HepG2 (cell line): Measurements from ENCODE around the gene NUDT13. TPM values are rescaled to one million over a fixed set of nuclear protein-coding genes. Genes with fewer than 3 reads are reported as not detected.

Experiments
- EP300 ChIP-seq, 3 experiments: sonication (generic) in 1 of 3; formaldehyde crosslinking in 1 of 3; IDR thresholded peaks; 2 replicates each; pipeline versions ENCODE4 v1.5.1 to v1.6.1; 2011 to 2020; ENCODE audit warnings: low read depth in 2 of 3, low read length in 2 of 3, borderline replicate concordance in 1 of 3, improper control_type of control experiment in 1 of 3, mild to moderate bottlenecking in 1 of 3, missing genetic modification reagents in 1 of 3, moderate library complexity in 1 of 3
- FOXP1 ChIP-seq, 2 experiments: fragments of 450-650 bp in 1 of 2; IDR thresholded peaks; 2 replicates each; pipeline ENCODE4 v1.6.1; 2017 to 2018; ENCODE audit warnings: antibody characterized with exemption in 1 of 2
- GATA4 ChIP-seq: sonication (generic); IDR thresholded peaks from 2 replicates; pipeline ENCODE4 v1.6.1; 2016; ENCODE audit warnings: antibody characterized with exemption, low read depth, borderline replicate concordance
- GPN1 ChIP-seq: sonication (generic); formaldehyde crosslinking; IDR thresholded peaks from 2 replicates; pipeline ENCODE4 v1.5.1; 2020; ENCODE audit warnings: missing genetic modification reagents, borderline replicate concordance
- NCOA2 ChIP-seq: sonication (generic); formaldehyde crosslinking; IDR thresholded peaks from 2 replicates; pipeline ENCODE4 v1.8.0; 2022; ENCODE audit warnings: inconsistent platforms
- RBM22 ChIP-seq: fragments of 200-400 bp; formaldehyde crosslinking; optimal IDR thresholded peaks from 2 replicates; pipeline ENCODE3; 2017; ENCODE audit warnings: mild to moderate bottlenecking, low read length, moderate library complexity
- RCOR2 ChIP-seq: IDR thresholded peaks from 2 replicates; pipeline ENCODE4 v1.6.1; 2016; ENCODE audit warnings: missing biosample characterization, missing genetic modification reagents
- RXRB ChIP-seq: IDR thresholded peaks from 2 replicates; pipeline ENCODE4 v1.6.1; 2016; ENCODE audit warnings: borderline replicate concordance, missing genetic modification reagents, missing compliant biosample characterization
- TAF1 ChIP-seq: sonication (generic); formaldehyde crosslinking; IDR thresholded peaks from 2 replicates; pipeline ENCODE4 v1.4.0; 2020; ENCODE audit warnings: missing genetic modification reagents
- TMF1 ChIP-seq: sonication (generic); formaldehyde crosslinking; IDR thresholded peaks from 2 replicates; pipeline ENCODE4 v1.8.1; 2022; ENCODE audit warnings: low read depth, missing genetic modification reagents
- ZNF460 ChIP-seq: sonication (generic); formaldehyde crosslinking; IDR thresholded peaks from 2 replicates; pipeline ENCODE4 v1.5.1; 2020; ENCODE audit warnings: missing genetic modification reagents, mild to moderate bottlenecking, borderline replicate concordance
- ZNF484 ChIP-seq: sonication (generic); formaldehyde crosslinking; IDR thresholded peaks from 2 replicates; pipeline ENCODE4 v1.5.1; 2020; ENCODE audit warnings: mild to moderate bottlenecking, low read depth, missing genetic modification reagents, borderline replicate concordance
- polyA plus RNA-seq, 8 experiments: library from polyadenylated mRNA; depleted of rRNA in 3 of 8; stranded (reverse) in 7 of 8; unstranded in 1 of 8; fragments of >200 nt; fragmentation: Illumina TruSeq in 4 of 8; extraction: Trizol in 4 of 8; gene quantifications; 2 replicates each; pipeline versions ENCODE4 v1.2.1 to v1.2.3, GENCODE V29; 2011 to 2016; ENCODE audit warnings: low read depth in 4 of 8, missing spikeins in 1 of 8, mixed read lengths in 1 of 8; ENCODE audit not compliant: insufficient read depth in 1 of 8
- total RNA-seq, 5 experiments: library from RNA; depleted of rRNA; stranded (reverse); fragments of >200 nt; fragmentation: Illumina TruSeq; extraction: Trizol; gene quantifications; 2 replicates each; pipeline ENCODE4 v1.2.3, GENCODE V29; 2016; ENCODE audit warnings: low read depth in 1 of 5
- TF ChIP-seq, protein P1 (sequence below): sonication (generic); formaldehyde crosslinking; IDR thresholded peaks from 2 replicates; pipeline ENCODE4 v1.4.0; 2020; ENCODE audit warnings: missing genetic modification reagents
- TF ChIP-seq, protein P2 (sequence below): sonication (generic); formaldehyde crosslinking; IDR thresholded peaks from 2 replicates; pipeline ENCODE4 v1.4.0; 2020; ENCODE audit warnings: low read depth, missing genetic modification reagents
- TF ChIP-seq, protein P3 (sequence below): sonication (generic); formaldehyde crosslinking; conservative IDR thresholded peaks from 2 replicates; pipeline ENCODE4 v1.4.0; 2020; ENCODE audit warnings: mild to moderate bottlenecking, missing genetic modification reagents, moderate library complexity

The NUDT13 gene
- total and polyA plus RNA-seq, 2 of the 13 experiments (the other 11 are each of a cell fraction or from before 2014, with no cell fraction given), result 4.2 to 6.5 TPM

DNA sequence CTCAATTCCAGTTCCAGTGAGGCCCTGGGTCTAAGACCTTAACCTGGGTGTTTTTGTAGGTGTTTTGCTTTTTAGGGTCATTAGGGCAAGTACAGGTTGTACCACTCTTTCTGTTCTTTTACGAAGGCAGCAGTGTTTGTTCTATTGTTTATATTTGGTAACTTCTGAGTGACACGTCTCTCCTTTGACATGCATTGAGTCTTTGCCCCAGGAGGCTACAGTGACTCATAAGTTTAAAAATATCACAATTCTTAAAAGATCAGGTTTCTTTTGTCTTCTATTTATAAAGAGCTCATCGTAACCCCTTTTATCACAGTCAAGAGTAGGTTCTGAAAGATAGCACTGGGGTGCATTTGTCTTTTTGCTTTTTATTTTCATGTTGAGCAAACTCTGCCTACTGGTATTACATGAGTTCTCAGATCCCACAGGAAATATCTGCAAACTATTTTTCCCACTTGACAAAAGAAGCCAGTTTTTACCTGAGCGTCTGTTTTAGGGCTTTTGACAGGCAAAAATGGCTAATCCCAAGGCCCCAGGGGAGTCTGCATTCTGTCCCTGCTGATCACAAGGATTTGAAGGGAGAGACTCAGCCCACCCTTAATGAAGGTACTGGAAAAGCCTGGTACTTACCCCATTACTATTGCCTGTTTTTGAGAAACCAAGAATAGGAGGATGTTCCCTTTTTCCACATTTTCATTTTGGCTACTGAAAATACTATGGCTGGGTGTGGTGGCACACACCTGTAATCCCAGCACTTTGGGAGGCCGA, 7.9 kb downstream of the NUDT13 start (continued):
- TF ChIP-seq ZNF460 (CRISPR knock-in tag) (peak; percentile 84; the same call in 1 of the 2 replicates), GPN1 (CRISPR knock-in tag) (no peak), RBM22 (no peak), NCOA2 (peak; percentile 21; the same call in 1 of the 2 replicates), TAF1 (CRISPR knock-in tag) (no peak), RXRB (CRISPR knock-in tag) (peak; percentile 60), EP300 (IDR thresholded peaks at IDR 0.05; ENCODE audit: low read depth in 2 of 2, low read length in 2 of 2) (peak in 1 of 2 experiments; percentile 39; a peak in 1 of 4 replicates), EP300 (CRISPR knock-in tag; IDR thresholded peaks at IDR 0.05; ENCODE audit: borderline replicate concordance) (no peak), RCOR2 (CRISPR knock-in tag) (no peak), GATA4 (0 out of 2 replicates have a peak, but pooled peaks have one; percentile 19), FOXP1 (IDR thresholded peaks at IDR 0.05) (no peak), FOXP1 (CRISPR knock-in tag; IDR thresholded peaks at IDR 0.05) (peak; percentile 67), ZNF484 (no peak), TMF1 (CRISPR knock-in tag) (no peak)
- TF ChIP-seq, protein P1, sequence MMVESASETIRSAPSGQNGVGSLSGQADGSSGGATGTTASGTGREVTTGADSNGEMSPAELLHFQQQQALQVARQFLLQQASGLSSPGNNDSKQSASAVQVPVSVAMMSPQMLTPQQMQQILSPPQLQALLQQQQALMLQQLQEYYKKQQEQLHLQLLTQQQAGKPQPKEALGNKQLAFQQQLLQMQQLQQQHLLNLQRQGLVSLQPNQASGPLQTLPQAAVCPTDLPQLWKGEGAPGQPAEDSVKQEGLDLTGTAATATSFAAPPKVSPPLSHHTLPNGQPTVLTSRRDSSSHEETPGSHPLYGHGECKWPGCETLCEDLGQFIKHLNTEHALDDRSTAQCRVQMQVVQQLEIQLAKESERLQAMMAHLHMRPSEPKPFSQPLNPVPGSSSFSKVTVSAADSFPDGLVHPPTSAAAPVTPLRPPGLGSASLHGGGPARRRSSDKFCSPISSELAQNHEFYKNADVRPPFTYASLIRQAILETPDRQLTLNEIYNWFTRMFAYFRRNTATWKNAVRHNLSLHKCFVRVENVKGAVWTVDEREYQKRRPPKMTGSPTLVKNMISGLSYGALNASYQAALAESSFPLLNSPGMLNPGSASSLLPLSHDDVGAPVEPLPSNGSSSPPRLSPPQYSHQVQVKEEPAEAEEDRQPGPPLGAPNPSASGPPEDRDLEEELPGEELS (CRISPR knock-in tag), result 0 out of 2 replicates have a peak, but pooled peaks have one; percentile 50
- TF ChIP-seq, protein P2, sequence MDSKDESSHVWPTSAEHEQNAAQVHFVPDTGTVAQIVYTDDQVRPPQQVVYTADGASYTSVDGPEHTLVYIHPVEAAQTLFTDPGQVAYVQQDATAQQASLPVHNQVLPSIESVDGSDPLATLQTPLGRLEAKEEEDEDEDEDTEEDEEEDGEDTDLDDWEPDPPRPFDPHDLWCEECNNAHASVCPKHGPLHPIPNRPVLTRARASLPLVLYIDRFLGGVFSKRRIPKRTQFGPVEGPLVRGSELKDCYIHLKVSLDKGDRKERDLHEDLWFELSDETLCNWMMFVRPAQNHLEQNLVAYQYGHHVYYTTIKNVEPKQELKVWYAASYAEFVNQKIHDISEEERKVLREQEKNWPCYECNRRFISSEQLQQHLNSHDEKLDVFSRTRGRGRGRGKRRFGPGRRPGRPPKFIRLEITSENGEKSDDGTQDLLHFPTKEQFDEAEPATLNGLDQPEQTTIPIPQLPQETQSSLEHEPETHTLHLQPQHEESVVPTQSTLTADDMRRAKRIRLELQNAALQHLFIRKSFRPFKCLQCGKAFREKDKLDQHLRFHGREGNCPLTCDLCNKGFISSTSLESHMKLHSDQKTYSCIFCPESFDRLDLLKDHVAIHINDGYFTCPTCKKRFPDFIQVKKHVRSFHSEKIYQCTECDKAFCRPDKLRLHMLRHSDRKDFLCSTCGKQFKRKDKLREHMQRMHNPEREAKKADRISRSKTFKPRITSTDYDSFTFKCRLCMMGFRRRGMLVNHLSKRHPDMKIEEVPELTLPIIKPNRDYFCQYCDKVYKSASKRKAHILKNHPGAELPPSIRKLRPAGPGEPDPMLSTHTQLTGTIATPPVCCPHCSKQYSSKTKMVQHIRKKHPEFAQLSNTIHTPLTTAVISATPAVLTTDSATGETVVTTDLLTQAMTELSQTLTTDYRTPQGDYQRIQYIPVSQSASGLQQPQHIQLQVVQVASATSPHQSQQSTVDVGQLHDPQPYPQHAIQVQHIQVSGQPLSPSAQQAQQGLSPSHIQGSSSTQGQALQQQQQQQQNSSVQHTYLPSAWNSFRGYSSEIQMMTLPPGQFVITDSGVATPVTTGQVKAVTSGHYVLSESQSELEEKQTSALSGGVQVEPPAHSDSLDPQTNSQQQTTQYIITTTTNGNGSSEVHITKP (CRISPR knock-in tag), result peak; percentile 62; the same call in 1 of the 2 replicates
- TF ChIP-seq, protein P3, sequence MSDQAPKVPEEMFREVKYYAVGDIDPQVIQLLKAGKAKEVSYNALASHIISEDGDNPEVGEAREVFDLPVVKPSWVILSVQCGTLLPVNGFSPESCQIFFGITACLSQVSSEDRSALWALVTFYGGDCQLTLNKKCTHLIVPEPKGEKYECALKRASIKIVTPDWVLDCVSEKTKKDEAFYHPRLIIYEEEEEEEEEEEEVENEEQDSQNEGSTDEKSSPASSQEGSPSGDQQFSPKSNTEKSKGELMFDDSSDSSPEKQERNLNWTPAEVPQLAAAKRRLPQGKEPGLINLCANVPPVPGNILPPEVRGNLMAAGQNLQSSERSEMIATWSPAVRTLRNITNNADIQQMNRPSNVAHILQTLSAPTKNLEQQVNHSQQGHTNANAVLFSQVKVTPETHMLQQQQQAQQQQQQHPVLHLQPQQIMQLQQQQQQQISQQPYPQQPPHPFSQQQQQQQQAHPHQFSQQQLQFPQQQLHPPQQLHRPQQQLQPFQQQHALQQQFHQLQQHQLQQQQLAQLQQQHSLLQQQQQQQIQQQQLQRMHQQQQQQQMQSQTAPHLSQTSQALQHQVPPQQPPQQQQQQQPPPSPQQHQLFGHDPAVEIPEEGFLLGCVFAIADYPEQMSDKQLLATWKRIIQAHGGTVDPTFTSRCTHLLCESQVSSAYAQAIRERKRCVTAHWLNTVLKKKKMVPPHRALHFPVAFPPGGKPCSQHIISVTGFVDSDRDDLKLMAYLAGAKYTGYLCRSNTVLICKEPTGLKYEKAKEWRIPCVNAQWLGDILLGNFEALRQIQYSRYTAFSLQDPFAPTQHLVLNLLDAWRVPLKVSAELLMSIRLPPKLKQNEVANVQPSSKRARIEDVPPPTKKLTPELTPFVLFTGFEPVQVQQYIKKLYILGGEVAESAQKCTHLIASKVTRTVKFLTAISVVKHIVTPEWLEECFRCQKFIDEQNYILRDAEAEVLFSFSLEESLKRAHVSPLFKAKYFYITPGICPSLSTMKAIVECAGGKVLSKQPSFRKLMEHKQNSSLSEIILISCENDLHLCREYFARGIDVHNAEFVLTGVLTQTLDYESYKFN, result peak; percentile 71
